ENCODE data around the gene ZNF594.
"Not testable (repeated sequence)": the region's sequence is repeated elsewhere in the genome, so short reads cannot be mapped to it uniquely, and the experiment has no call there.

The ZNF594 gene

GRCh38 chr17:5164436-5164835 is 27.2 kb downstream of the ZNF594 start:
- no peaks in the 10 kb centered on the region for H3K4me1 ChIP-seq (ENCODE audit: insufficient read depth, poor library complexity, severe bottlenecking)
- no peaks in the 10 kb centered on the region for H3K9me3 ChIP-seq (ENCODE audit: severe bottlenecking)
- no peak for TF ChIP-seq CTCF (IDR thresholded peaks at IDR 0.05; ENCODE audit: poor library complexity, severe bottlenecking)
- H3K36me3 ChIP-seq (ENCODE audit: low read depth) = no peaks in the 10 kb centered on the region
- ATAC-seq (ENCODE audit: low read depth) (no peak), DNase-seq (ENCODE audit: low spot score) (no peak)
- no peak overlapping the region for H3K4me3 ChIP-seq (ENCODE audit: severe bottlenecking)
- H3K27ac ChIP-seq (ENCODE audit: poor library complexity, severe bottlenecking) = no peak overlapping the region
- H3K27me3 ChIP-seq (ENCODE audit: insufficient read depth, poor library complexity, severe bottlenecking) = no peaks in the 10 kb centered on the region

- DNase-seq (ENCODE audit: low spot score); H3K36me3 ChIP-seq (ENCODE audit: low read depth); H3K4me1 ChIP-seq (ENCODE audit: insufficient read depth, poor library complexity, severe bottlenecking); H3K9me3 ChIP-seq (ENCODE audit: severe bottlenecking); H3K27me3 ChIP-seq (ENCODE audit: insufficient read depth, poor library complexity, severe bottlenecking); H3K27ac ChIP-seq (ENCODE audit: poor library complexity, severe bottlenecking); H3K4me3 ChIP-seq (ENCODE audit: severe bottlenecking); ATAC-seq (ENCODE audit: low read depth): not testable (repeated sequence)
Measured at GRCh38 chr17:5161793-5162192, 29.9 kb downstream of the ZNF594 start.

GRCh38 chr17:5160702-5161101 is 31.0 kb downstream of the ZNF594 start:
- not testable (repeated sequence) for H3K27me3 ChIP-seq (ENCODE audit: insufficient read depth, poor library complexity, severe bottlenecking); ATAC-seq (ENCODE audit: low read depth); H3K4me3 ChIP-seq (ENCODE audit: severe bottlenecking); H3K9me3 ChIP-seq (ENCODE audit: severe bottlenecking); DNase-seq (ENCODE audit: low spot score); H3K4me1 ChIP-seq (ENCODE audit: insufficient read depth, poor library complexity, severe bottlenecking); H3K36me3 ChIP-seq (ENCODE audit: low read depth); H3K27ac ChIP-seq (ENCODE audit: poor library complexity, severe bottlenecking)

- ATAC-seq (ENCODE audit: low read depth); H3K9me3 ChIP-seq (ENCODE audit: severe bottlenecking); H3K27me3 ChIP-seq (ENCODE audit: insufficient read depth, poor library complexity, severe bottlenecking); H3K36me3 ChIP-seq (ENCODE audit: low read depth); DNase-seq (ENCODE audit: low spot score); H3K27ac ChIP-seq (ENCODE audit: poor library complexity, severe bottlenecking); H3K4me3 ChIP-seq (ENCODE audit: severe bottlenecking); H3K4me1 ChIP-seq (ENCODE audit: insufficient read depth, poor library complexity, severe bottlenecking): not testable (repeated sequence)
Measured at GRCh38 chr17:5146122-5146521, 45.5 kb downstream of the ZNF594 start.

- H3K4me1 ChIP-seq (ENCODE audit: insufficient read depth, poor library complexity, severe bottlenecking); H3K4me3 ChIP-seq (ENCODE audit: severe bottlenecking); DNase-seq (ENCODE audit: low spot score); H3K27me3 ChIP-seq (ENCODE audit: insufficient read depth, poor library complexity, severe bottlenecking); H3K9me3 ChIP-seq (ENCODE audit: severe bottlenecking); H3K36me3 ChIP-seq (ENCODE audit: low read depth); H3K27ac ChIP-seq (ENCODE audit: poor library complexity, severe bottlenecking); ATAC-seq (ENCODE audit: low read depth): not testable (repeated sequence)
Measured at GRCh38 chr17:5142877-5143276, 48.8 kb downstream of the ZNF594 start.

GRCh38 chr17:5139458-5139732 is 52.3 kb downstream of the ZNF594 start:
- H3K4me3 ChIP-seq (ENCODE audit: severe bottlenecking) = no peak overlapping the region
- ATAC-seq (ENCODE audit: low read depth) (no peak), DNase-seq (ENCODE audit: low spot score) (no peak)
- no peaks in the 10 kb centered on the region for H3K27me3 ChIP-seq (ENCODE audit: insufficient read depth, poor library complexity, severe bottlenecking)
- H3K27ac ChIP-seq (ENCODE audit: poor library complexity, severe bottlenecking) = no peak overlapping the region
- H3K36me3 ChIP-seq (ENCODE audit: low read depth) = no peaks in the 10 kb centered on the region
- no peaks in the 10 kb centered on the region for H3K4me1 ChIP-seq (ENCODE audit: insufficient read depth, poor library complexity, severe bottlenecking)
- TF ChIP-seq CTCF (IDR thresholded peaks at IDR 0.05; ENCODE audit: poor library complexity, severe bottlenecking) = no peak
- H3K9me3 ChIP-seq (ENCODE audit: severe bottlenecking) = no peaks in the 10 kb centered on the region

- H3K4me1 ChIP-seq (ENCODE audit: insufficient read depth, poor library complexity, severe bottlenecking) = no peaks in the 10 kb centered on the region
- ATAC-seq (ENCODE audit: low read depth) = no peak
- H3K27ac ChIP-seq (ENCODE audit: poor library complexity, severe bottlenecking) = no peak overlapping the region
- no peak for DNase-seq (ENCODE audit: low spot score)
- no peak for TF ChIP-seq CTCF (IDR thresholded peaks at IDR 0.05; ENCODE audit: poor library complexity, severe bottlenecking)
- H3K36me3 ChIP-seq (ENCODE audit: low read depth) = no peaks in the 10 kb centered on the region
- no peaks in the 10 kb centered on the region for H3K9me3 ChIP-seq (ENCODE audit: severe bottlenecking)
- no peak overlapping the region for H3K4me3 ChIP-seq (ENCODE audit: severe bottlenecking)
- no peaks in the 10 kb centered on the region for H3K27me3 ChIP-seq (ENCODE audit: insufficient read depth, poor library complexity, severe bottlenecking)
Measured at GRCh38 chr17:5138616-5139457, 52.8 kb downstream of the ZNF594 start.

- not testable (repeated sequence) for H3K4me3 ChIP-seq (ENCODE audit: severe bottlenecking); H3K9me3 ChIP-seq (ENCODE audit: severe bottlenecking); H3K27me3 ChIP-seq (ENCODE audit: insufficient read depth, poor library complexity, severe bottlenecking); H3K27ac ChIP-seq (ENCODE audit: poor library complexity, severe bottlenecking); ATAC-seq (ENCODE audit: low read depth); DNase-seq (ENCODE audit: low spot score); H3K4me1 ChIP-seq (ENCODE audit: insufficient read depth, poor library complexity, severe bottlenecking); H3K36me3 ChIP-seq (ENCODE audit: low read depth)
Measured at GRCh38 chr17:5138198-5138544, 53.5 kb downstream of the ZNF594 start.

GRCh38 chr17:5137511-5138197 is 54.0 kb downstream of the ZNF594 start:
- ATAC-seq (ENCODE audit: low read depth); H3K4me3 ChIP-seq (ENCODE audit: severe bottlenecking); DNase-seq (ENCODE audit: low spot score); H3K36me3 ChIP-seq (ENCODE audit: low read depth); H3K4me1 ChIP-seq (ENCODE audit: insufficient read depth, poor library complexity, severe bottlenecking); H3K9me3 ChIP-seq (ENCODE audit: severe bottlenecking); H3K27me3 ChIP-seq (ENCODE audit: insufficient read depth, poor library complexity, severe bottlenecking); H3K27ac ChIP-seq (ENCODE audit: poor library complexity, severe bottlenecking): not testable (repeated sequence)
